HT1080 (cell line): ENCODE measurements around the gene SLC25A44. TPM values are rescaled to one million over a fixed set of nuclear protein-coding genes. Genes with fewer than 3 reads are reported as not detected.

Source experiments
- DNase-seq: peaks from one replicate; pipeline ENCODE4 v3.0.0-alpha.2; 2015; ENCODE audit warnings: low read depth
- total RNA-seq: library from RNA; depleted of rRNA; stranded (reverse); fragments of >200 nt; shearing (Covaris generic); gene quantifications from 2 replicates; pipeline ENCODE4 v1.2.3, GENCODE V29; 2014

Gene SLC25A44
- total RNA-seq, 1 experiment from 2014 or later = 28.6 TPM

DNA sequence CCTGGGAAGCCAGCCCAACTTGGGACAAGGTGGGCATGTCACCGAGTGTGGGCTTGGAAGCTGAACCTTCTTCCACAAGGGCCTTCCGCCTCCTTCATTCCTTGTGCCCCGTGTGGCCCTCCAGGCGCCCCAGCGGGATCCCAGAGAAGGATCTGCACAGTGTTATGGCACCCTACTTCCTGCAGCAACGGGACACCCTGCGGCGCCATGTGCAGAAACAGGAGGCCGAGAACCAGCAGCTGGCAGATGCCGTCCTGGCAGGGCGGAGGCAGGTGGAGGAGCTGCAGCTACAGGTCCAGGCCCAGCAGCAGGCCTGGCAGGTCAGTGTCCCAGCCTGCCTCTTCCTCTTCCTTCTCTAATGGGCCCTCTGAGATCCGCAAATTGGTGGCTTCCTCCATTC lies 42.3 kb downstream of the SLC25A44 start:
- DNase-seq = no peak

DNA sequence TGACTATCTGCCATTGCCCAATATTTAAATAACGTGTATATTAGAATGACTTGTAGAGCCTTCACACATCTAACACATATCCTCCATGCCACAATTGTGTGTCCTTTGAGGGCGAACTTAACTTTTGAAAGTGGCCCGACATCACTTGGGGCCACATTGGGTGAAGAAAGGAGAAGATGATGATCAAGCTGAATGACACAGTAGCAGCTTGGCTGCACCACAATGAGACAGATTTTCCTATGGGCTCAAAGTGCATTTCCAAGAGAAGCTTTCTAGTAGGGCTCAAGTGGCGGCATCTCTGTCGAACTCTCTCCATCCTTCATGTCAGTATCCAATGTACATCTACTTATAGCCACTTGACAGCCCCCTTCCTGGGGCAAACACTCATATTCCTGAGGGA lies 44.3 kb downstream of the SLC25A44 start:
- DNase-seq = no peak

DNA sequence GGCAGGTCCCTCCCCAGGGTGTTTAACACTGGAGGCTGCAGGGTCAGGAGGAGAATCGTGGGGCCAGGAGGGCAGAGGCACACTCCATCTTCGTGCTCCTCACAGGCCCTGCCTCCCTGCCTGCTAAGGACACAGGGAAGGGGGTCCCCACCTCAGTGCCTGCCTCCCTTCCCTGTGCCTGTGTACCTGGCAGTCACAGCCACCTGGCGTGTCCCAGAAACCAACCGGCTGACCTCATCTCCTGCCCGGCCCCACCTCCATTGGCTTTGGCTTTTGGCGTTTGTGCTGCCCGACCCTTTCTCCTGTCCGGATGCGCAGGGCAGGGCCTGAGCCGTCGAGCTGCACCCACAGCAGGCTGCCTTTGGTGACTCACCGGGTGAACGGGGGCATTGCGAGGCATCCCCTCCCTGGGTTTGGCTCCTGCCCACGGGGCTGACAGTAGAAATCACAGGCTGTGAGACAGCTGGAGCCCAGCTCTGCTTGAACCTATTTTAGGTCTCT lies 47.5 kb downstream of the SLC25A44 start:
- peak; percentile 82 for DNase-seq

DNA sequence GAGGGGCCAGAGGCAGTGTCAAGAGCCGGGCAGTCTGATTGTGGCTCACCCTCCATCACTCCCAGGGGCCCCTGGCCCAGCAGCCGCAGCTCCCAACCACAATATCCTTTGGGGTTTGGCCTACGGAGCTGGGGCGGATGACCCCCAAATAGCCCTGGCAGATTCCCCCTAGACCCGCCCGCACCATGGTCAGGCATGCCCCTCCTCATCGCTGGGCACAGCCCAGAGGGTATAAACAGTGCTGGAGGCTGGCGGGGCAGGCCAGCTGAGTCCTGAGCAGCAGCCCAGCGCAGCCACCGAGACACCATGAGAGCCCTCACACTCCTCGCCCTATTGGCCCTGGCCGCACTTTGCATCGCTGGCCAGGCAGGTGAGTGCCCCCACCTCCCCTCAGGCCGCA lies 48.0 kb downstream of the SLC25A44 start, which contains the start of gene BGLAP:
Gene BGLAP, plus strand, starts transcription at position 259 of the 400 bp plus-strand sequence. Its CDS starts 48 bp downstream, at position 307.
- DNase-seq = peak; percentile 36

DNA sequence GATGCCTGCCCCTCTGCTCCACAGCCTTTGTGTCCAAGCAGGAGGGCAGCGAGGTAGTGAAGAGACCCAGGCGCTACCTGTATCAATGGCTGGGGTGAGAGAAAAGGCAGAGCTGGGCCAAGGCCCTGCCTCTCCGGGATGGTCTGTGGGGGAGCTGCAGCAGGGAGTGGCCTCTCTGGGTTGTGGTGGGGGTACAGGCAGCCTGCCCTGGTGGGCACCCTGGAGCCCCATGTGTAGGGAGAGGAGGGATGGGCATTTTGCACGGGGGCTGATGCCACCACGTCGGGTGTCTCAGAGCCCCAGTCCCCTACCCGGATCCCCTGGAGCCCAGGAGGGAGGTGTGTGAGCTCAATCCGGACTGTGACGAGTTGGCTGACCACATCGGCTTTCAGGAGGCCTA lies 48.8 kb downstream of the SLC25A44 start:
- DNase-seq = no peak

DNA sequence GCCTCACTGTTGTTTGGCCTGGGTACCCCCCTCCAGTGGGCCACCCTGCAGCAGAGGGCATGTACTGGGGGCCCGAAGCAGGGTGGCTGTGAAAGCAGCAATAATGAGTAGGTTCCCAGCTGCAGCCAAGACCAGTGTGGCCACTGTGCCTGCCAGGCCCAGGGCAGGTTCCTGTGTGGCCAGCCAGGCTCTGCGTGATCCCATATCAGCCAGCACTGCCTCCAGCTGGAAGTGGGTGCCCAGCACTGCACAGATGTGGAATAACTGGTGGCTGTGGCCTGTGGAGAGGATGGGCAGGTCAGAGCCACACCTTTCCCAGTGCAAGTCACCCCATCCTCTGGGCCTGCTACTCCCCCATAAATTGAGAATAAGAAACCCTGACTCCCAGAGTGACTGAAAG lies 50.2 kb downstream of the SLC25A44 start:
- DNase-seq = no peak

DNA sequence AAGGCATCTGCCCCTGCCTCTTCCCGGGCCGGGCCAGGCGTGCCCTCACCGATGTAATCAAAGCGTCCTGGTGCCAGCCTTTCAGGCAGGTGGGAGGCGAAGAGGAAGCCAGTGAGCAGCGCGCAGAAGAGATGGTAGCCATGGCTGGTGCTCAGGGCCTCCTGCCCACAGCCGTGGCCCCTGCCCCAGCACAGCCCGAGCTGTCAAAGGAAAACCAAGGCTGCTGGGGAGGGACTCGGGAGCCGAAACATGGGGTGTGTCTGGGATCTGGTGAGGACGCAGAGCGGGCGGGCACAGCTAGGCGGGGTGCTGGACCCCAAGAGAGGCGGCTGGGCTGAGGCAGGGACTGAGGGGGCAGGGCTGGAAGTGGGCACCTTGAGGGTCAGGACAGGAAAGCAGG lies 50.8 kb downstream of the SLC25A44 start:
- DNase-seq = no peak

DNA sequence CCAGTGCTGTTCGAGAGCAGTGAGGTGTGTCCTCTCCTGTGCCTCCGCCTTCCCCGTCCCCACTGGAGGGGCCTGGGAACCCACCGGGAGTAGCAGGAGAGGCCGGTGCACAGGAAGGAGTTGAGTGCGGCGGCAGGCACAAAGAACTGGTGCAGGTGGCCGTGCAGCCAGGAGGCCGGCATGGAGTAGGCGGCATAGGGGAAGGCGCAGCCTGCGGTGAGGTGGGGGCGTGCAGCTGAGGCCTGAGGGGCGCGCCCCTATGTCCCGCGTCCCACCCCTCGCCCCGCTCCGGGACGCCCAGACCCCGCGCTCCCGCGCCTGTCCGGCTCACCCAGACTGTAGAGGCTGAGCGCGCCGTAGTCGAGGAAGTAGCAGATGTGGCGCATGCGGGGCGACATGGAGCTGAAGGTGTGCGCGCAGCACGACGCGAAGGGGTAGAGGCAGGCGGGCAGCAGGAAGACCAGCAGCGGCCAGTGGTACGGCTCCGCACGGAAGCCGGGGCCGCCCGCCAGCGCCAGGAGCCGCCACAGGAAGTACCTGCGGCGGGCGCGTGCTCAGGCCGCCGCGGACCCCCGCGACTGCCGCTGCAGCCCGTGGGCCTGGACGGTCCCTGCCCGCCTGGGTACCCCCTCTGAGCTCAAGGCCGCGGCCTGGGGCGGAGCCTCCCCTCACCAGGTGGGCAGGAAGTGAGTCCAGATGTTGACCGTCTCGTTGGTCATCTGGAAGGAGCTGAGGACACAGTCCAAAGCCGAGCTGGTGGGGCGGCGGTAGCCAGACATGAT lies 51.7 kb downstream of the SLC25A44 start:
- DNase-seq = no peak

DNA sequence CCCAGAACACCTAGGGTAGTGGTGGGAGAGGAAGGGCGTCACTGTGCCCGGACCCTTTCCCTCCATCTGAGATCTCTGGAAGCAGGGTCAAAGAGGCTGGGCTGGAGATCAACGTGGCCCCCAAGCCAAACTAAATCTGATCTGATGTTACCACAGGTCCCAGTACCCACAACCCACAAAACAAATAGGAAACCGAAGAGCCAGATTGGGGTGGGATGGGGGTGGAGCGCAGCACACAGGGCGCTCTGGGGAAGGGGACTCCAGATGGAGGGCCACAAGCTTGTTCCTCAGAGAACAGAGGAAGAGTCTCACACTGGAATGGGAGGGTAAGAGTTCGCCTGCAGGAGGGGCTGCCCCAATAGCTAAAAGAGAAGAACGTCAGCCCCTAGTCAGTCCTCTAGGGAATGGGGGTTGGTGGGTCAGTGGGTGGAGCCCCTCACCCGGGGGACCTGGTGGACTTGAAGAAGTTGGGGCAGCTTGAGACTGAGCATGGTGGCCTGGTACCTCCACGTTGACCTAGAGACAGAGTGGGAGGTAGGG lies 52.4 kb downstream of the SLC25A44 start:
- DNase-seq = no peak

DNA sequence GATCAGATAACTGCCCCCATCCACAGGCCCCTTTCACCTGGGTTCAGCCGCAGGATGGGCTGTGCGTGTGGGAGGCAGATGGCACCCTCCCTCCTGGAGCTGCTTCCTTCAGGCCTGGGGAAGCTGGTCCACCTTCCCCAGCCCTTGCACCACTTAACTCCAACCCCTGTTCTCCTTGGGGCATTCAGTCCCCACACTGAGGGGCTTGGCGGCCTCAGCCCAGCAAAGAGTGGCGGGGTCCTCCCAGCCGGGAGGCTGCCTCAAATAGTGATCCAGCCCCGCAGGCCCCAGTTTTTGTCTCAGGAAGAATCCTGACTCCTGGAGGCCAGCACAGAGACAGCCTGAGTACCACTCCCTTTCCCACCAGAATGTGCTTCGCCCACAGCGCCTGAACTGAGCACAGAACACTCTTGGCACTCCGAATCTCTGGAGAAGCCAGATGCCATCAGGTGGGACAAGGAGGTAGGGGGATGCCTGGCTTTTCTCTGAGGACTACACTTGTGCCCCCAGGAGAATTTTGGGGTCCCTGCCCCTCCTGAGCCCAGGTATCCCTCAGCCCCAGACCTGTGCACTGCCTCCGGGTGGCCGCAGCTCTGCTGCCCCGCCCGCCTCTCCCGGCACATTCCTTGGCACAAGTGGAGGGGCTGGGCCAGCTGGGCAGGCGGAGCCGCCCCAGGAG lies 53.0 kb downstream of the SLC25A44 start:
- no peak for DNase-seq

DNA sequence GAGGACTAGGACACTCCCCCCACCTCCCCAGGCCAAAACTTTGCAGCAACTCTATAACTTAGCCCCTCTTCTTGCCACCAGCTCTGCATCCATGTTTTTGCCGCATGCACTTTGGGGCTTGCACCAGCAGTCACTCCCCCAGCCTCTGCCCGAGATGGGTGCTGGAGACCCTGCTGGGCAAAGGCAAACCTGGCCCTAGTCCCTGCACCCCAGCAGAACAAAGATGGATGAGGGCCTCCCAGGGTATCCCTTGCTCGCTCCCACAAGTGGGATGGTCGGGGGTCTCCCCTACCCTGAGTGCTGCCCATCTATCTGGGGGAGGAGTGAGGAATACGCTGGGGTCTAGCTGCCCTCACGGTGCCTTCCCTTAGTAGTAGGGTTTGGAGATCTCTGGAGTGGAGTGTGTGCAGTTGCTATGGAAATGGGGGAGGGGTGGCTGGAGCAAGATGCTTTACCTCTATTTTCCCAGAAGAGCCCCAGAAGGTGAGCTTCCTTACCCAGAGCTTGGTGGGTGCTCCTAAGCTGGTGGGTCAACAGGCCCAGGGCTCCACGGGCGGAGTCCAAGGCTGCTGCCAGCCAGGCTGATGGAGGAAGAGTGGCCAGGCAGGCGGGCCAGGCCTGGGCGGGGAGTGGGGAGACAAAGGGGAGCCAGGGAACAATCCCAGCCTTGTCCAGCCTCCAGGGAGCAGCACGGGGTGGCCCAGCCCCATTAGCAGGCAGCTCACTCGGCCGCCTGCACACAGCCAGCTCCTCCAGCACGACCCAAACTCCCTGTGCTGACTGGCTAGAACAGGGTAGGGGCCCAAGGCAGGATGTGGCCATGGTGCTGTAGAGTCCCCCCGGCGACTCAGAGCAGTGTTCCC lies 53.8 kb downstream of the SLC25A44 start, which contains the start of gene PAQR6:
Gene PAQR6, minus strand, starts transcription at position 597 of the 863 bp plus-strand sequence. CDS start 1,325 bp downstream, outside the sequence.
- DNase-seq = peak; percentile 25

DNA sequence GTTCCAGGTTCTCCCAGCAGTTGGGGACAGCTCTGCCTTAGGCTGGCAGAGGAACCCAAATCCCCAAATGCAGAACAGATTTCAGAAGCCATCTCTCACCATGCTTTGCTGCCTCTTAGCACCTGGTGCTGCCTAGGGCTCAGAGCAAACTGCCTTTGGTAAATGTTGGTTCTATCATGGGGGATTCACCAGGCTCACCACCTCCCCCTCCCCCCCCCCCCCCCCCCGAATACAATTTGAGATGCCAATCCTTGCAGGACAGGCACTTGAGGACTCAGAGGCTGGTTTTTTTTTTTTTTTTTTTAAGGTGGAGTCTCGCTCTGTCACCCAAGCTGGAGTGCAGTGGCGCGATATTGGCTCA lies 54.4 kb downstream of the SLC25A44 start:
- DNase-seq = no peak

DNA sequence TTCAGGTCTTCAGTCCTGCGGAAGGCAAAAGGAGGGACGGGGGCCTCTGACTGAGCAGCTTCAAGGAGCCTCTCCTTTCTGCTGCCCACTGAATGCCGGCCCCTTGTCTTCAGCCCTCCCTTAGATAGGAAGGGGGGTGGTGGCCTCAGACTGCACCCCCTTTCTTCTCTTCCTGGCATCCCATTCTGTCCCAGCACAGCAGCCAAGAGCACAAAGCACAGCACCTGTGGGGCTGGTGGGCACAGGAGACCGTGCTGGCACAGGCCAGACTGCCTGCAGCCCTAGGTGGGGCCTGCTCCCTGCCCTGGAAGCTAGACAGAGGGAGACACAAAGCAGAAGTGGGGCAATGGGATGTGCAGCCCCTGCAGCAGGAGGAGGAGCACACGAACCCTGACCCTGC lies 55.7 kb downstream of the SLC25A44 start:
- DNase-seq = no peak

DNA sequence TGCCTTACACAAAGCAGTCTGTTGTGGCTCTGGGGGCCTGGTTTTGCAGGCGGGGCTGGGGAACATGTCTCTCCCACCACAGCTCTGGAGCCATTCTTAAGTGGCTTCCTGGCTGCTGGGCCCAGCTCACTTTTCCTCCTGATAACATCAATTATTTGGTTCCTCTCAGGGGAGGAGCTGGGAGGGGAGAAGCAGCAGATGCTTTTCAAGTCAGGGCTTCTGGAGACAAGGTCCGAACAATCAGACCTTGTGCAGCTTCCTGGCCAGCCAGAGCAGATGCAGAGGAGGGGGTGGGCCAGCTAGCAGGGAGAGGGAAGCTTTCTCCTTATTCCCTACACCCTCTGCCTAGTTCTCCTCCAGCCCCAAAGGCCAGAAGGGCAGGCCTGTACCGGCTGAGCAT lies 57.6 kb downstream of the SLC25A44 start:
- no peak for DNase-seq

DNA sequence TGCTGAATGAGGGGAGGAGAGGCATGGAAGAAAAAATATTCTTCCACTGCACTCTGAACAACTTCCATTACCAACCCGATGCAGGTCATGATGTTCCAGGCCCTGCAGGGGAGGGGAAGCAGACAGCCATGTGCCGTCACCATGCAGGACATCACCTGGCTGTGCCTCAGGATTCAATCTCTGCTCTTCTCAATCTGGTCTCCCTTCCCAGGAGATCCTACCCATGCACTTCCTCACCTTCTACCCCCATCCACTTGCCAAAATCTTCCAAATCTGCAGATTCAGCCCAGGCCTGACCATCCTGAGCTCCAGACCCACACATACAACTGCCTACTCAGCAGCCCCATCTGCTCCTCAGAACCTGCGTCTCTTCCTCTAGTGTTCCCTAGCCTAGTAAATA lies 59.7 kb downstream of the SLC25A44 start:
- no peak for DNase-seq

DNA sequence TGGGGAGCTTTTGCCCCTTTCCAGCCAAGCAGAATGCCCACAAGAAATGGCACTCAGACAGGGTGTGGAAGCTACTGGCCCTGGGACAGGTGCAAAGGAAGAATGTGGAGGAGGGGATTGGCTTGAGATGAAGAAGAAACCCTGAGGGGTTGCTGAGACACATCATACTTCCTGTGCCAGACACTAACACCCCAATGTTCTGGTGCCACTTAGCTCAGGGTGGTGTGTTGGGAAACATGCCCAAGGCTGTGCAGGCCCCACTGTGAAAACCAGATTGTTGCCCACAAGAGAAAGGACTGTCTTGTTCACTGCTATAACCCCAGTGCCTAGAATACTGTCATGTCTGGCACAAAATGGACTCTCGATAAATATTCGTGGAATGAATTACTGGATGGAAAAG lies 63.8 kb downstream of the SLC25A44 start:
- DNase-seq = no peak

DNA sequence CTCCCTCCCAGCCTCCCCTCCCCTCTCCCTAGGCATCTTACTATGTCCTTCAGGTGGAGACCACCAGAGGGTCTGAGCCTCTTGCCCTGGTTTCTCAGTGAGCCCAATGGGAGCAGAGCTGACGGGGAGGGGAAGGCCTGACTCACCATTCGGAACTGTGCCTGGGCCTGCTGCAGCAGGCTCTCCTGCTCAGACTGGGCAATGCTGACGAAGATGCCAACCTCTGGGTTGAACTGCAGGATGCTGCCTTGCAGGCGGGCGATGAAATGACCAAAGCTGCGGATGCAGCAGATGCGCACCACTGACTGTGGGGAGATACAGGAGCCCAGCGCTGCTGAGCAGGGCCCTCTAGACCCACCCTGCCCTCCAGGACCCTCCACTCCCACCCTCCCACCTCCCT lies 65.0 kb downstream of the SLC25A44 start:
- no peak for DNase-seq

DNA sequence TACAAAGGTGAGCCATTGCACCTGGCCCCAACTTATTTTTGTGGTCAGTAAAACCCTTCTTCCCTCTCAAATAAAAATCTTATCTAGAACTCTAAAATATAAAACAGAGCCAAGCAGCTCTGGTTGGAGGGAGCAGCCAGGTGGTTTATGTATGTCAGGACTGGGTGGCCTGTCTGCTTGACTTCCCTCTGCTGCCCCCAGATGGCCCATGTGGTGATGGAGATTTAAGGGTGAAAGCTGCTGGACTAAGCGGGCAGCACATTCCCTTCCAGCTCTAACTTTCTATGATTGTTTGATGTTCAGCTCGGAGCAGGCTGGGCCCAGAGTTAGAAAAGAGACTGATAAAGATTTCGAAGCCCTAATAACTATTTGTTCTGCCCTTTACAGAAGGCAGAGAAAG lies 65.9 kb downstream of the SLC25A44 start:
- no peak for DNase-seq

DNA sequence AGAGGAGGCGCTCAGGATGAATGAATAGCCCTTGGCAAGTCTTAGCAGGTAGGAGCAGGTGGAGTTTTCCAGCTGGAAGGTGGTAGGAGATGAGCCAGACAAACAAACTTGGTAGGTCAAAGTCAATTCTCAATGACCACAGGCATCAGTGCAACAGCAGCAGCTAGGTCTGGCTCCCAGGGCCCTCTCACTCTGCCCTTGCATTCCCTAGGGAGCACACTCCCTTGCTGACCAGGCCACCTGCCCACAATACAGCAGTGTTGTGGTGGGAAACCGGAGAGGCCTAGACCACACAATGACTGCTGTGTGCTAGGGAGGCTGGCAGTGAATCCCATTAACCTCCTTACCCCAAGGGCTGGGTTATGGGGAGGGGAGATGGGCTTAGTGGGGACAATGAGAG lies 67.0 kb downstream of the SLC25A44 start:
- no peak for DNase-seq
